ENCODE results near the gene BRCC3. TPM values are rescaled to one million over a fixed set of nuclear protein-coding genes. Genes with fewer than 3 reads are reported as not detected.

BRCC3 gene
- total and polyA plus RNA-seq, 11 donors, result 3.6 to 18.7 (median 16.6) TPM

DNA sequence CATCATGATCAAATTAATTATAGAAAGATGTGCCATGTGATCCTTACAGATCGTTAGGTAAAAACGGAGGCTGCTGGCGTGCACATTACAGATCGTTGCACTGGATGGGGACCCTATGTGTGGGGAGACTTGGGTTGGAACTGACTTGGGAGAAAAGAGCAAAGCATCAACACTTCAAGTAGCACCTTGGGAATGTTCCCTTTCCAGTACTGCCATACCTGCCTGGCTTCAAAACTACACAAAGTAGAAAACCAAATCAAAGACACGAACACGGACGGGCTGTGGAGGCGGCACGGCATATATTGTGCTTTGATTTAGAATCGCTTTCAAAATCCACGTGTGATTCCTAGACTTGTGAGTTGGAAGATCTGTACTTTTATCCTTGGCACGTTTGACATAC is 1.3 kb upstream of the BRCC3 start:
- Histone ChIP-seq H3K36me3 (peaks cover 0 to 16% (median 0%) of the 10 kb centered on the region in 9 donors), H3K27me3 (no peaks in the 10 kb centered on the region), H3K27ac (peak overlapping the region in 10 of 12 donors; percentile 80 to 94 (median 87)), H3K9me3 (no peaks in the 10 kb centered on the region), H3K4me3 (peak overlapping the region in 11 of 12 donors; percentile 38 to 94 (median 71)), H3K4me1 (peaks cover 0 to 28% (median 9%) of the 10 kb centered on the region in 12 donors)
- ATAC-seq, result no peak
- no peak for DNase-seq
- intact Hi-C loops (cut with DNase I), result no loop called here
- TF ChIP-seq, protein P1, sequence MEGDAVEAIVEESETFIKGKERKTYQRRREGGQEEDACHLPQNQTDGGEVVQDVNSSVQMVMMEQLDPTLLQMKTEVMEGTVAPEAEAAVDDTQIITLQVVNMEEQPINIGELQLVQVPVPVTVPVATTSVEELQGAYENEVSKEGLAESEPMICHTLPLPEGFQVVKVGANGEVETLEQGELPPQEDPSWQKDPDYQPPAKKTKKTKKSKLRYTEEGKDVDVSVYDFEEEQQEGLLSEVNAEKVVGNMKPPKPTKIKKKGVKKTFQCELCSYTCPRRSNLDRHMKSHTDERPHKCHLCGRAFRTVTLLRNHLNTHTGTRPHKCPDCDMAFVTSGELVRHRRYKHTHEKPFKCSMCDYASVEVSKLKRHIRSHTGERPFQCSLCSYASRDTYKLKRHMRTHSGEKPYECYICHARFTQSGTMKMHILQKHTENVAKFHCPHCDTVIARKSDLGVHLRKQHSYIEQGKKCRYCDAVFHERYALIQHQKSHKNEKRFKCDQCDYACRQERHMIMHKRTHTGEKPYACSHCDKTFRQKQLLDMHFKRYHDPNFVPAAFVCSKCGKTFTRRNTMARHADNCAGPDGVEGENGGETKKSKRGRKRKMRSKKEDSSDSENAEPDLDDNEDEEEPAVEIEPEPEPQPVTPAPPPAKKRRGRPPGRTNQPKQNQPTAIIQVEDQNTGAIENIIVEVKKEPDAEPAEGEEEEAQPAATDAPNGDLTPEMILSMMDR (IDR thresholded peaks at IDR 0.05), result no peak
- no peak for TF ChIP-seq POLR2A (IDR thresholded peaks at IDR 0.05)
- WGBS, 4 donors, result 4 to 53% (median 22%) methylated on average over 12 of the region's 12 CpGs

DNA sequence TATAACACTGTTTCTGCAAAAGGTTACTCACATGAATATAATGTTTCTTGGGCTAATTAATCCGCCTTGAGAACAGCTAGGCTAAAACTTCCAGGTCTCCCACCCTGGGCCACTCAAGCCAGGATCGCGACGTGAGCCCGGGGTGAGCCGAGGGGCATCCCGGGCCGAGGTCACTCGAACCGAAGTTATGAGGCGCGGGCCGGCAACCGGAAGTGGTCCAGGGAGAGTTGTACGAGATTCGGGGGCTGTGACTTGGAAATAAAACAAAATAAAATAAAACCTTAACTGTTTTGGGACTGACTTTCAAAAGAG is 689 bp upstream of the BRCC3 start:
- peak overlapping the region; percentile 57 to 94 (median 87) for H3K27ac ChIP-seq
- 0 to 50% (median 15%) methylated on average over 16 of the region's 16 CpGs for WGBS, 4 donors
- H3K4me1 ChIP-seq, result peaks cover 0 to 28% (median 9%) of the 10 kb centered on the region in 12 donors
- ATAC-seq (peak in 3 of 4 donors; percentile 15 to 23 (median 21)), DNase-seq (peak in 3 of 5 donors; percentile 14 to 40 (median 19))
- intact Hi-C loops (cut with DNase I), result no loop called here
- peaks cover 0 to 22% (median 5%) of the 10 kb centered on the region in 9 donors for H3K36me3 ChIP-seq
- H3K4me3 ChIP-seq, result peak overlapping the region; percentile 38 to 94 (median 71)
- no peaks in the 10 kb centered on the region for H3K9me3 ChIP-seq
- TF ChIP-seq, protein P1 (IDR thresholded peaks at IDR 0.05), result no peak
- TF ChIP-seq POLR2A (IDR thresholded peaks at IDR 0.05), result no peak
- H3K27me3 ChIP-seq, result no peaks in the 10 kb centered on the region

DNA sequence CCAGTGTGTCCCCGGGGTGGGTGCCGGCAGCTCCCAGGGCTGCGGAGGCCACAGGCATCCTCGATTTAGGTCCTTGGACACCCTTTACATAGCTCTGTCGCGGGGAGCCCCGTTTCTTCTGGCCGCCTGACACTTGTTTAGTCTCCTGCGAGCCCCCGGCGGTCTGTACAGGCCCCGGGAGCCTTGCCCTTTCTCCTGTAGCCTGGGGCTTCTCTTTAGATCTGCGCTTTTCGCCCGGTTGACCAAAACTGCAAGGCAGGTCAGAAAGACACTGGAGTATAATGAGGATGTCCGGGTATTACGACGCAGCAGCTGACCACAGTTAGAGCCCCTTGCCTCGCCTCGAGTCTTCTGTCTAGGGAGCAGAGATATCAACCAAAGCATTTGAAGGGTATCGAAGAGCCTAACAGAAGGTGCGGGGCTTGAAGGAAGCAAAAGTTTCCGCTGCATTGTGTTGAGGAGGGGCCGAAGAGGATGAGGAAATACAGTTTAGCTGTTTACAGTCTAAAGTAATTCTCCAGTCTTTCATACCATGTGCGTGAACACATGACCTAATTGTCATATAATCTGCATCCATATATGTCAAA is 479 bp downstream of the BRCC3 start:
- intact Hi-C loops (cut with DNase I), result no loop called here
- H3K27ac ChIP-seq, result peak overlapping the region in 11 of 12 donors; percentile 60 to 91 (median 79)
- H3K4me1 ChIP-seq, result peaks cover 0 to 28% (median 9%) of the 10 kb centered on the region in 12 donors
- TF ChIP-seq, protein P1 (IDR thresholded peaks at IDR 0.05), result no peak
- no peak for TF ChIP-seq POLR2A (IDR thresholded peaks at IDR 0.05)
- ATAC-seq (peak in 2 of 4 donors; percentile 3 to 29), DNase-seq (peak in 1 of 5 donors; percentile 32)
- peak overlapping the region; percentile 51 to 90 (median 69) for H3K4me3 ChIP-seq
- 1 to 40% (median 18%) methylated on average over 14 to 25 of the region's 25 CpGs for WGBS, 4 donors
- peaks cover 0 to 32% (median 17%) of the 10 kb centered on the region in 9 donors for H3K36me3 ChIP-seq
- H3K9me3 ChIP-seq, result no peaks in the 10 kb centered on the region
- no peaks in the 10 kb centered on the region for H3K27me3 ChIP-seq

DNA sequence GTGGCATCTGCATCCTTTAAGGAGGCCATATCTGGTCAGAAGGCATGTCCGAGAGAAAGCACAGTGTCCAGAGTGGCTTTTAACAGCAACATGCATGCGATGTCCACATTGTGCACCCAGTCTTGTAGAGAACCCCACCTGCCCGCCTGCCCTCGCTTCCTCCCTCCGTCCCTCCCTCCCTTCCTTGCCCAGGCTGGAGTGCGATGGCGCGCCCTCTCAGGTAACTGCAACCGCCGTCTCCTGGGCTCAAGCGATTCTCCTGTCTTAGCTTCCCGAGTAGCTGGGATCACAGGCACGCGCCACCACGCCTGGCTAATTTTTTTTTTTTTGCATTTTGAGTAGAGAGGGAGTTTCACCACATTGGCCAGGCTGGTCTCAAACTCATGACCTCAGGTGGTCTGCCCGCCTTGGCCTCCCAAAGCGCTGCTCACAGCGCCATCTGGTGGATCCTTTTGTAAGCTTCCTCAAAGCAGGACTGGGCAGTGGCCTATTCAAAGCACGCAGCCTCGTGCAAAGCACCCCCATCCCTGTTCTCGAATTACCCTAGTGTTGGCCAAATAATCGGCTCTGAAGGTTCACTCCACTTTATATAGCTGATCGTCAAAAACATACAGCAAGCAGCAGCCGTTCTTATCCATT is 15.0 kb downstream of the BRCC3 start:
- TF ChIP-seq POLR2A (IDR thresholded peaks at IDR 0.05), result no peak
- TF ChIP-seq, protein P1 (IDR thresholded peaks at IDR 0.05), result peak; percentile 16 to 53 (median 39)
- Histone ChIP-seq H3K4me3 (no peak overlapping the region), H3K4me1 (no peaks in the 10 kb centered on the region), H3K27ac (no peak overlapping the region), H3K9me3 (no peaks in the 10 kb centered on the region), H3K27me3 (no peaks in the 10 kb centered on the region), H3K36me3 (peaks cover 0 to 60% (median 17%) of the 10 kb centered on the region in 9 donors)
- WGBS, 4 donors, result 73 to 86% (median 82%) methylated on average over 24 of the region's 24 CpGs
- ATAC-seq (peak in 2 of 4 donors; percentile 36 to 50), DNase-seq (no peak)
- intact Hi-C loops (cut with DNase I), result no loop called here

Data from heart left ventricle (tissue), 16 donors.